ENCODE data around the gene KASH5.

DNA sequence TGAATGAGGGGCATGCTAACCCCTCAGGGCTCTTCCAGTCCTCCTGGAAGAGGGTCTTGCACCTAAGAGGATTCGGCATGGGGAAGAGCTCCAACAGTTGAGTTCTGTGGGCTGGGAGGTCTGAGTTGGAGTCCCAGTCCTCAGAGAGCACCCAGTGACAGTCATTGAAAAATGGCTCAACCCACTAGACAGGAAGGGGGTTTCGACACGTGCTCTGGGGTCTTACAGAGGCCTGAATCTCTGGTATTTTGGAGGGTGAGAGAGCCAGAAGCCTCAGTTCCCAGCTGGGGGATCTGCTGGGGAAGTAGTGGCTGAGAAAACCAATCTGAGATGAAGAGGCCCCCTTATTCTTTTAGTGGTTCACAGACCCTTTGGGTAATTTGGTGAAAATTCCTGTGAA, 26.2 kb downstream of the KASH5 start:
- TF ChIP-seq, protein P1, sequence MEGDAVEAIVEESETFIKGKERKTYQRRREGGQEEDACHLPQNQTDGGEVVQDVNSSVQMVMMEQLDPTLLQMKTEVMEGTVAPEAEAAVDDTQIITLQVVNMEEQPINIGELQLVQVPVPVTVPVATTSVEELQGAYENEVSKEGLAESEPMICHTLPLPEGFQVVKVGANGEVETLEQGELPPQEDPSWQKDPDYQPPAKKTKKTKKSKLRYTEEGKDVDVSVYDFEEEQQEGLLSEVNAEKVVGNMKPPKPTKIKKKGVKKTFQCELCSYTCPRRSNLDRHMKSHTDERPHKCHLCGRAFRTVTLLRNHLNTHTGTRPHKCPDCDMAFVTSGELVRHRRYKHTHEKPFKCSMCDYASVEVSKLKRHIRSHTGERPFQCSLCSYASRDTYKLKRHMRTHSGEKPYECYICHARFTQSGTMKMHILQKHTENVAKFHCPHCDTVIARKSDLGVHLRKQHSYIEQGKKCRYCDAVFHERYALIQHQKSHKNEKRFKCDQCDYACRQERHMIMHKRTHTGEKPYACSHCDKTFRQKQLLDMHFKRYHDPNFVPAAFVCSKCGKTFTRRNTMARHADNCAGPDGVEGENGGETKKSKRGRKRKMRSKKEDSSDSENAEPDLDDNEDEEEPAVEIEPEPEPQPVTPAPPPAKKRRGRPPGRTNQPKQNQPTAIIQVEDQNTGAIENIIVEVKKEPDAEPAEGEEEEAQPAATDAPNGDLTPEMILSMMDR (conservative IDR thresholded peaks at IDR 0.05; ENCODE audit: low read depth, low read length): no peak
- TF ChIP-seq EZH2 (IDR thresholded peaks at IDR 0.05; ENCODE audit: borderline replicate concordance, low read depth, low read length, poor library complexity, severe bottlenecking): no peak

Measured in A673 (cell line).